ENCODE results near the gene DPT.

- TF ChIP-seq ARNT (IDR thresholded peaks at IDR 0.05) (no peak), PKNOX1 (IDR thresholded peaks at IDR 0.05) (no peak), SP1 (IDR thresholded peaks at IDR 0.05) (no peak), FOXM1 (IDR thresholded peaks at IDR 0.05; ENCODE audit: borderline replicate concordance) (no peak), ELF4 (IDR thresholded peaks at IDR 0.05) (no peak), BHLHE40 (IDR thresholded peaks at IDR 0.05; ENCODE audit: borderline replicate concordance) (no peak), LEF1 (IDR thresholded peaks at IDR 0.05; ENCODE audit: borderline replicate concordance) (no peak), HDGF (IDR thresholded peaks at IDR 0.05; ENCODE audit: borderline replicate concordance) (no peak), FOXA1 (IDR thresholded peaks at IDR 0.05) (no peak), TARDBP (IDR thresholded peaks at IDR 0.05) (no peak)
Measured at GRCh38 chr1:168654198-168654915, 74.6 kb downstream of the DPT start.

All from HEK293T (cell line).